Measurements from ENCODE around the gene SLX4IP. TPM values are rescaled to one million over a fixed set of nuclear protein-coding genes. Genes with fewer than 3 reads are reported as not detected.

Gene SLX4IP
- total and polyA plus RNA-seq, 7 donors: 0.20 to 1.9 (median 0.86) TPM

GRCh38 chr20:10461495-10461894 is 26.4 kb downstream of the SLX4IP start:
- no peak overlapping the region for H3K27ac ChIP-seq
- TF ChIP-seq, protein P1, sequence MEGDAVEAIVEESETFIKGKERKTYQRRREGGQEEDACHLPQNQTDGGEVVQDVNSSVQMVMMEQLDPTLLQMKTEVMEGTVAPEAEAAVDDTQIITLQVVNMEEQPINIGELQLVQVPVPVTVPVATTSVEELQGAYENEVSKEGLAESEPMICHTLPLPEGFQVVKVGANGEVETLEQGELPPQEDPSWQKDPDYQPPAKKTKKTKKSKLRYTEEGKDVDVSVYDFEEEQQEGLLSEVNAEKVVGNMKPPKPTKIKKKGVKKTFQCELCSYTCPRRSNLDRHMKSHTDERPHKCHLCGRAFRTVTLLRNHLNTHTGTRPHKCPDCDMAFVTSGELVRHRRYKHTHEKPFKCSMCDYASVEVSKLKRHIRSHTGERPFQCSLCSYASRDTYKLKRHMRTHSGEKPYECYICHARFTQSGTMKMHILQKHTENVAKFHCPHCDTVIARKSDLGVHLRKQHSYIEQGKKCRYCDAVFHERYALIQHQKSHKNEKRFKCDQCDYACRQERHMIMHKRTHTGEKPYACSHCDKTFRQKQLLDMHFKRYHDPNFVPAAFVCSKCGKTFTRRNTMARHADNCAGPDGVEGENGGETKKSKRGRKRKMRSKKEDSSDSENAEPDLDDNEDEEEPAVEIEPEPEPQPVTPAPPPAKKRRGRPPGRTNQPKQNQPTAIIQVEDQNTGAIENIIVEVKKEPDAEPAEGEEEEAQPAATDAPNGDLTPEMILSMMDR (IDR thresholded peaks at IDR 0.05): no peak
- intact Hi-C loops (cut with DNase I): loop anchor here in 1 of 2 donors (10.0 kb wide), 1 partner anchor 813 kb away; no protein-coding TSS in a partner anchor
- no peaks in the 10 kb centered on the region for H3K27me3 ChIP-seq (ENCODE audit: insufficient read depth in 3 of 3, low read length in 2 of 3)
- ATAC-seq (no peak), DNase-seq (no peak)
- H3K4me1 ChIP-seq: no peaks in the 10 kb centered on the region
- no peak overlapping the region for H3K4me3 ChIP-seq
- no peaks in the 10 kb centered on the region for H3K36me3 ChIP-seq (ENCODE audit: insufficient read depth in 1 of 2, low read depth in 1 of 2)
- no peaks in the 10 kb centered on the region for H3K9me3 ChIP-seq
- WGBS, 3 donors: 92 to 98% (median 92%) methylated on average over 2 of the region's 2 CpGs

DNA sequence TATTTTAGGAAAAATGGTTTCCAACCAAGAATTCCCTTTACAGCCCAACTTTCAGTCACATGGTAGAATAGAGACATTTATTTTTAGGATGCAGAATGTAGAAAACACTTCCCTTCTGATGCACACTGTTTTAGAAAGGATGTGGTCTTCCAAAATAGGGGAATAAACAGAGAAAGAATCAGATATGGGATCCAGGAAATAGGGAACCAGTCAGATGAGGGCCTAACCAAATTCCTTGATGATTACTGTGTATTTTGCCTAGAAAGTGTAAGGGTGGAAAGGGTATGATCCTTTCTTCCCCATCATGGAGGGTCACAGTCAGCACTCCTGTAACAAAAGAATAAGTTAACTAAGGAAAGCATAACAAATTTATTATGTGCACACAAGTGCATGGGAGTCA is 27.4 kb downstream of the SLX4IP start:
- no peaks in the 10 kb centered on the region for H3K36me3 ChIP-seq (ENCODE audit: insufficient read depth in 1 of 2, low read depth in 1 of 2)
- ATAC-seq: no peak
- H3K4me1 ChIP-seq: no peaks in the 10 kb centered on the region
- no peak overlapping the region for H3K4me3 ChIP-seq
- intact Hi-C loops (cut with DNase I): loop anchor here in 1 of 2 donors (10.0 kb wide), 1 partner anchor 812 kb away; no protein-coding TSS in a partner anchor
- DNase-seq: no peak
- no peak overlapping the region for H3K27ac ChIP-seq
- TF ChIP-seq, protein P1 (IDR thresholded peaks at IDR 0.05): no peak
- no peaks in the 10 kb centered on the region for H3K9me3 ChIP-seq
- no peaks in the 10 kb centered on the region for H3K27me3 ChIP-seq (ENCODE audit: insufficient read depth in 3 of 3, low read length in 2 of 3)

GRCh38 chr20:10463622-10464021 is 28.5 kb downstream of the SLX4IP start:
- intact Hi-C loops (cut with DNase I): loop anchor here in 1 of 2 donors (10.0 kb wide), 1 partner anchor 811 kb away; no protein-coding TSS in a partner anchor
- WGBS, 3 donors: 93 to 99% (median 94%) methylated on average over 2 of the region's 2 CpGs

DNA sequence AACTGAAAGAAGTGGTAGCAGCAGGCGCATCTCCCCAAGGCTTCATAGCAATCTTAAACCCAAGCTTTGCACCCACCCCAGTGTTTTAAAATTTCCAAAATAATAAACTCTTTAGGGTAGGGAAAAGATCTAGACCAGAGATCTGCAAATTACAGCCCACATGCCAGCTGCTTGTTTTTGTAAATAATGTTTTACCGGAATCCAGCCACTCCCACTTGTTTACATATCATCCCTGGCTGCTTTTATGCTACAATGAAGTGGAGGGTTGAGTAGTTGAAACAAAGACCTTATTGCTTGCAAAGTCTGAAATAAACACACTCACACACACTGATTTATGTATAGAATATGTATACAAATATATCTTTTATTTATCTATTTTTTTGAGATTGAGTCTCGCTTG is 30.0 kb downstream of the SLX4IP start:
- Histone ChIP-seq H3K9me3 (no peaks in the 10 kb centered on the region), H3K4me3 (no peak overlapping the region), H3K36me3 (ENCODE audit: insufficient read depth in 1 of 2, low read depth in 1 of 2) (no peaks in the 10 kb centered on the region), H3K4me1 (no peaks in the 10 kb centered on the region), H3K27ac (no peak overlapping the region), H3K27me3 (ENCODE audit: insufficient read depth in 3 of 3, low read length in 2 of 3) (no peaks in the 10 kb centered on the region)
- WGBS, 3 donors: 92 to 96% (median 95%) methylated on average over 3 of the region's 3 CpGs
- ATAC-seq (no peak), DNase-seq (no peak)
- TF ChIP-seq, protein P1 (IDR thresholded peaks at IDR 0.05): no peak
- intact Hi-C loops (cut with DNase I): loop anchor here (5.0 to 10.0 kb wide), 2 partner anchors 807 to 810 kb away; no protein-coding TSS in a partner anchor

More at GRCh38 chr20:10463622-10464021, 28.5 kb downstream of the SLX4IP start:
- DNase-seq: no peak
- TF ChIP-seq, protein P1 (IDR thresholded peaks at IDR 0.05): no peak
- H3K4me1 ChIP-seq: no peaks in the 10 kb centered on the region
- H3K4me3 ChIP-seq: no peak overlapping the region
- ATAC-seq: no peak
- no peak overlapping the region for H3K27ac ChIP-seq
- H3K27me3 ChIP-seq (ENCODE audit: insufficient read depth in 3 of 3, low read length in 2 of 3): no peaks in the 10 kb centered on the region
- no peaks in the 10 kb centered on the region for H3K36me3 ChIP-seq (ENCODE audit: insufficient read depth in 1 of 2, low read depth in 1 of 2)
- no peaks in the 10 kb centered on the region for H3K9me3 ChIP-seq

DNA sequence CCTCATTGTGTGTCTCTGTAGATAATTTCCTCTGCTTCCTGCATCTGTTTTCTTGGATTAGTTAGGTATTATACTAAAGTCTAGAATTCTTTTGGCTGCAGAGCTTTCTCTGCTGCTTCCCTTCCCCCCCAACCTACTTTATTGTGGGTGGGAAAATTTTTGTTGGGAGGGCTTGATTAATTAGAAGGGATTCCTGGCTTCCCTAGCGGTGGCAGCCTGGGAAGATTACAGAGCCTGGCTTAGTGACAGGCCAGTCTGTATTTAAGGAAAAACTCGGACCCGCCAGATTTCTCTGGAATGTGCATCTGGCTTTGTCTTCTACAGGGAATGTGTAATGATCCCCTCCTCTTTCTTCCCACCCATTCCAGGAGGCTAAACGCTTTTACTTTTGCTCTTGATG is 31.2 kb downstream of the SLX4IP start:
- WGBS, 3 donors: 31 to 48% (median 43%) methylated on average over 4 of the region's 4 CpGs
- H3K4me3 ChIP-seq: no peak overlapping the region
- ATAC-seq (peak in 1 of 4 donors; percentile 32), DNase-seq (no peak)
- H3K27me3 ChIP-seq (ENCODE audit: insufficient read depth in 3 of 3, low read length in 2 of 3): no peaks in the 10 kb centered on the region
- H3K27ac ChIP-seq: peak overlapping the region; percentile 5
- no peaks in the 10 kb centered on the region for H3K36me3 ChIP-seq (ENCODE audit: insufficient read depth in 1 of 2, low read depth in 1 of 2)
- intact Hi-C loops (cut with DNase I): loop anchor here (5.0 to 10.0 kb wide), 2 partner anchors 806 to 808 kb away; no protein-coding TSS in a partner anchor
- no peaks in the 10 kb centered on the region for H3K4me1 ChIP-seq
- H3K9me3 ChIP-seq: no peaks in the 10 kb centered on the region
- TF ChIP-seq, protein P1 (IDR thresholded peaks at IDR 0.05): no peak
